H1 (cell line): ENCODE data around the gene ZIM2. TPM values are rescaled to one million over a fixed set of nuclear protein-coding genes. Genes with fewer than 3 reads are reported as not detected.

Experiments used
- CBX8 ChIP-seq: fragments of 300-800, 300-1000 bp; sonication (generic); IDR thresholded peaks from 2 replicates; pipeline ENCODE4 v1.7.1; 2016; ENCODE audit warnings: low read depth, low read length, borderline replicate concordance
- HDAC2 ChIP-seq, 2 experiments: fragments of 300-600 bp in 1 of 2; sonication (generic) in 1 of 2; IDR thresholded peaks; 2 replicates each; pipeline ENCODE4 v1.6.1; 2011 to 2012; ENCODE audit warnings: low read depth in 2 of 2, low read length in 2 of 2, mild to moderate bottlenecking in 2 of 2, moderate library complexity in 2 of 2, borderline replicate concordance in 1 of 2, inconsistent platforms in 1 of 2
- MAFK ChIP-seq: IDR thresholded peaks from 2 replicates; pipeline ENCODE4 v1.6.1; 2012; ENCODE audit warnings: low read depth, mild to moderate bottlenecking, improper control_type of control experiment, low read length
- SP4 ChIP-seq: IDR thresholded peaks from 2 replicates; pipeline ENCODE4 v1.6.1; 2012; ENCODE audit warnings: low read length, inconsistent platforms
- TAF7 ChIP-seq: optimal IDR thresholded peaks from 2 replicates; pipeline ENCODE3; 2011; ENCODE audit warnings: low read depth, mild to moderate bottlenecking, inconsistent platforms, low read length, moderate library complexity, borderline replicate concordance
- ZNF274 ChIP-seq: IDR thresholded peaks from 2 replicates; pipeline ENCODE4 v1.7.0; 2012; ENCODE audit warnings: low read length, borderline replicate concordance; ENCODE audit errors: extremely low read depth
- polyA plus RNA-seq, 7 experiments: library from polyadenylated mRNA; depleted of rRNA in 3 of 7; stranded (reverse) in 5 of 7; unstranded in 2 of 7; fragments of >200 nt in 5 of 7; fragments of 200-250 nt in 2 of 7; gene quantifications; 1 replicate in 5 of 7; 2 replicates in 1 of 7; 4 replicates in 1 of 7; pipeline versions ENCODE4 v1.2.1 to v1.2.3, GENCODE V29; 2011 to 2013; ENCODE audit warnings: missing spikeins in 2 of 7, mixed read lengths in 2 of 7
- total RNA-seq: library from RNA; stranded (reverse); fragmentation: NEBNext Ultra II Directional; extraction: Animal tissue kit (Norgen Biotek cat#: 25700); gene quantifications from 2 replicates; pipeline ENCODE4 v1.2.1, GENCODE V29; 2021

ZIM2 gene
- total and polyA plus RNA-seq, 2 of the 8 experiments (the other 6 are each of a cell fraction or from before 2014, with no cell fraction given): not detected

GRCh38 chr19:56759531-56759930, 81.0 kb downstream of the ZIM2 start (continued):
- TF ChIP-seq MAFK (no peak), ZNF274 (no peak), HDAC2 (IDR thresholded peaks at IDR 0.05; ENCODE audit: borderline replicate concordance in 1 of 2, low read depth in 2 of 2, low read length in 2 of 2) (no peak), SP4 (no peak), CBX8 (no peak), TAF7 (no peak)
